Testis (tissue), 3 donors: ENCODE measurements around the gene RAB7B. TPM values are rescaled to one million over a fixed set of nuclear protein-coding genes. Genes with fewer than 3 reads are reported as not detected.

Experiments
- DNase-seq: peaks from one replicate; pipeline ENCODE4 v3.0.0-alpha.2; 2019
- H3K27ac ChIP-seq, 2 donors: fragments of 200-600 bp; sonication (generic); one replicate each; pipeline ENCODE4 v1.5.1; 2019
- H3K27me3 ChIP-seq: fragments of 200-600 bp; sonication (generic); one replicate; pipeline ENCODE4 v1.5.1; 2019
- H3K36me3 ChIP-seq: fragments of 200-600 bp; sonication (generic); one replicate; pipeline ENCODE4 v1.5.1; 2017; ENCODE audit warnings: low read depth; ENCODE audit errors: missing control alignments
- H3K4me1 ChIP-seq: fragments of 200-600 bp; sonication (generic); one replicate; pipeline ENCODE4 v1.5.1; 2019
- H3K4me3 ChIP-seq, 2 donors: fragments of 200-600 bp; sonication (generic); one replicate each; pipeline ENCODE4 v1.5.1; 2017 to 2019
- H3K9me3 ChIP-seq: fragments of 200-600 bp; sonication (generic); one replicate; pipeline ENCODE4 v1.5.1; 2017
- CTCF ChIP-seq, 3 experiments: fragments of 450-650 bp in 2 of 3; fragments of 200-600 bp in 1 of 3; sonication (generic) in 1 of 3; IDR thresholded peaks; one replicate each; pipeline ENCODE4 v1.5.1; 2016 to 2019; ENCODE audit warnings: antibody characterized with exemption in 3 of 3, mild to moderate bottlenecking in 2 of 3, moderate library complexity in 1 of 3
- POLR2A ChIP-seq: fragments of 450-650 bp; IDR thresholded peaks from one replicate; pipeline ENCODE4 v1.6.1; 2017; ENCODE audit warnings: antibody characterized with exemption, mild to moderate bottlenecking, moderate library complexity
- WGBS, 2 donors: methylation state at CpG; one replicate each; pipeline ENCODE4 v1.1.5; 2018; 5-methylcytosine and 5-hydroxymethylcytosine counted together
- intact Hi-C: fragments of 100-400 bp; cut with DNase I; formaldehyde crosslinking; loops from one replicate; pipeline ENCODE4 v1.15.1; 2023; ENCODE audit warnings: low total_unique reads
- polyA plus RNA-seq: library from polyadenylated mRNA; stranded (reverse); fragments of 350-450 nt; fragmentation: Illumina TruSeq; extraction: RNeasy Lipid Tissue Mini Kit (QIAGEN cat#74804); gene quantifications from one replicate; pipeline ENCODE4 v1.2.3, GENCODE V29; 2014; ENCODE audit warnings: low read depth, low replicate concordance; ENCODE audit not compliant: insufficient read depth
- total RNA-seq, 2 donors: library from RNA; depleted of rRNA; stranded (reverse); fragments of >200 nt; gene quantifications; one replicate each; pipeline ENCODE4 v1.2.3, GENCODE V29; 2016

The RAB7B gene
- total and polyA plus RNA-seq, 3 donors from 2014 or later: 1.7 to 8.4 (median 6.2) TPM

- no peak for DNase-seq
- Histone ChIP-seq H3K36me3 (no peaks in the 10 kb centered on the region), H3K4me1 (no peaks in the 10 kb centered on the region), H3K27ac (no peak overlapping the region), H3K4me3 (no peak overlapping the region), H3K27me3 (no peaks in the 10 kb centered on the region), H3K9me3 (no peaks in the 10 kb centered on the region)
- intact Hi-C loops: no loop called here
- WGBS, 2 donors: 92 to 96% methylated on average over 14 to 19 of the region's 19 CpGs
- TF ChIP-seq POLR2A: no peak
- TF ChIP-seq CTCF (IDR thresholded peaks at IDR 0.05): no peak
These were observed 73.5 kb downstream of the RAB7B start for GRCh38 chr1:205929496-205930194.

GRCh38 chr1:205928317-205928716, 74.9 kb downstream of the RAB7B start:
- no peak overlapping the region for H3K27ac ChIP-seq
- DNase-seq: no peak
- WGBS, 2 donors: 83 to 88% methylated on average over 5 of the region's 5 CpGs
- no peaks in the 10 kb centered on the region for H3K36me3 ChIP-seq
- H3K27me3 ChIP-seq: no peaks in the 10 kb centered on the region
- H3K4me1 ChIP-seq: no peaks in the 10 kb centered on the region
- H3K4me3 ChIP-seq: no peak overlapping the region
- TF ChIP-seq CTCF (IDR thresholded peaks at IDR 0.05): no peak
- no peak for TF ChIP-seq POLR2A
- intact Hi-C loops: no loop called here
- H3K9me3 ChIP-seq: no peaks in the 10 kb centered on the region

- Histone ChIP-seq H3K9me3 (no peaks in the 10 kb centered on the region), H3K27ac (no peak overlapping the region), H3K4me1 (no peaks in the 10 kb centered on the region), H3K4me3 (no peak overlapping the region), H3K36me3 (no peaks in the 10 kb centered on the region), H3K27me3 (no peaks in the 10 kb centered on the region)
- WGBS, 2 donors: 91 to 97% methylated on average over 6 to 9 of the region's 12 CpGs
- intact Hi-C loops: no loop called here
- no peak for DNase-seq
- no peak for TF ChIP-seq CTCF (IDR thresholded peaks at IDR 0.05)
- no peak for TF ChIP-seq POLR2A
These were observed 75.5 kb downstream of the RAB7B start for GRCh38 chr1:205927676-205928075.

GRCh38 chr1:205927247-205927646, 75.9 kb downstream of the RAB7B start:
- WGBS, 2 donors: 93 to 94% methylated on average over 6 of the region's 6 CpGs

More at GRCh38 chr1:205927247-205927646, 75.9 kb downstream of the RAB7B start:
- Histone ChIP-seq H3K36me3 (no peaks in the 10 kb centered on the region), H3K9me3 (no peaks in the 10 kb centered on the region), H3K27ac (no peak overlapping the region), H3K27me3 (no peaks in the 10 kb centered on the region), H3K4me3 (no peak overlapping the region), H3K4me1 (no peaks in the 10 kb centered on the region)
- intact Hi-C loops: no loop called here
- no peak for TF ChIP-seq POLR2A
- TF ChIP-seq CTCF (IDR thresholded peaks at IDR 0.05): no peak
- no peak for DNase-seq

Other genes starting within 250 kb of the RAB7B start
- gene RAB29, start 227.9 kb downstream of the RAB7B start, total RNA-seq: 10 to 100 TPM in 1 of 2 donors, 1 to 10 TPM in 1; 7.4 to 10.8 TPM
- 8.3 TPM for gene RAB29, start 227.9 kb downstream of the RAB7B start, polyA plus RNA-seq
- 100 to 1,000 TPM; 122 to 137 TPM for gene SLC41A1, start 190.2 kb downstream of the RAB7B start, total RNA-seq
- 94.7 TPM for gene SLC41A1, start 190.2 kb downstream of the RAB7B start, polyA plus RNA-seq
- under 1 TPM; 0.71 to 0.81 TPM for gene PM20D1, start 153.3 kb downstream of the RAB7B start, total RNA-seq
- 1.7 TPM for gene PM20D1, start 153.3 kb downstream of the RAB7B start, polyA plus RNA-seq
- under 1 TPM; 0.24 to 0.43 TPM for gene SLC26A9, start 59.9 kb downstream of the RAB7B start, total RNA-seq
- 0.26 TPM for gene SLC26A9, start 59.9 kb downstream of the RAB7B start, polyA plus RNA-seq
- under 1 TPM in 1 of 2 donors, not detected in 1; 0.16 TPM for gene CTSE, start 20.5 kb upstream of the RAB7B start, total RNA-seq
- gene CTSE, start 20.5 kb upstream of the RAB7B start, polyA plus RNA-seq: 0.98 TPM
- 1 to 10 TPM; 2.4 to 3.0 TPM for gene RHEX, start 49.8 kb upstream of the RAB7B start, total RNA-seq
- 2.9 TPM for gene RHEX, start 49.8 kb upstream of the RAB7B start, polyA plus RNA-seq
- gene AVPR1B, start 114.0 kb upstream of the RAB7B start, total RNA-seq: not detected
- gene AVPR1B, start 114.0 kb upstream of the RAB7B start, polyA plus RNA-seq: not detected
- gene FAM72A, start 199.4 kb upstream of the RAB7B start, total RNA-seq: 1 to 10 TPM; 4.9 to 7.2 TPM
- 13.7 TPM for gene FAM72A, start 199.4 kb upstream of the RAB7B start, polyA plus RNA-seq
- gene SRGAP2, start 200.1 kb upstream of the RAB7B start, total RNA-seq: 10 to 100 TPM; 52.8 to 54.3 TPM
- gene SRGAP2, start 200.1 kb upstream of the RAB7B start, polyA plus RNA-seq: 34.4 TPM